ENCODE measurements around the gene RELCH.

RELCH gene

DNA sequence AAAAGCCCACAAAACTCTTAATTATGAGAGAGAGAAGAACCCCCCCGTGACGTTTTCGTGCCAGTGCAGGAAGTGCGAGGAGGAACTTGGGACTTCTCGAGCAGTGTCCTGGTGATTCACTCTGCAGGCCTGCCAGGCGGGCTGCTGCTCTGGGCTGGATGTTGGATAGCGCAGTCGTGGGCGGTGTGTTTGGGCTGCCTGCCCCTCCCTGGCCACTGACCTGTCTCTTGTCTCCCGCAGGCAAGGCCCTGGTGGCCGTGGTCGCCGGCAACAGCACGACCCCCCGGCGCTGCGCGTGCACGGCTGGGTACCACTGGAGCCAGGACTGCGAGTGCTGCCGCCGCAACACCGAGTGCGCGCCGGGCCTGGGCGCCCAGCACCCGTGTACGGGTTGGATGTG lies 167.1 kb downstream of the RELCH start:
- DNase-seq (ENCODE audit: low read depth) = no peak
- TF ChIP-seq, protein P1, sequence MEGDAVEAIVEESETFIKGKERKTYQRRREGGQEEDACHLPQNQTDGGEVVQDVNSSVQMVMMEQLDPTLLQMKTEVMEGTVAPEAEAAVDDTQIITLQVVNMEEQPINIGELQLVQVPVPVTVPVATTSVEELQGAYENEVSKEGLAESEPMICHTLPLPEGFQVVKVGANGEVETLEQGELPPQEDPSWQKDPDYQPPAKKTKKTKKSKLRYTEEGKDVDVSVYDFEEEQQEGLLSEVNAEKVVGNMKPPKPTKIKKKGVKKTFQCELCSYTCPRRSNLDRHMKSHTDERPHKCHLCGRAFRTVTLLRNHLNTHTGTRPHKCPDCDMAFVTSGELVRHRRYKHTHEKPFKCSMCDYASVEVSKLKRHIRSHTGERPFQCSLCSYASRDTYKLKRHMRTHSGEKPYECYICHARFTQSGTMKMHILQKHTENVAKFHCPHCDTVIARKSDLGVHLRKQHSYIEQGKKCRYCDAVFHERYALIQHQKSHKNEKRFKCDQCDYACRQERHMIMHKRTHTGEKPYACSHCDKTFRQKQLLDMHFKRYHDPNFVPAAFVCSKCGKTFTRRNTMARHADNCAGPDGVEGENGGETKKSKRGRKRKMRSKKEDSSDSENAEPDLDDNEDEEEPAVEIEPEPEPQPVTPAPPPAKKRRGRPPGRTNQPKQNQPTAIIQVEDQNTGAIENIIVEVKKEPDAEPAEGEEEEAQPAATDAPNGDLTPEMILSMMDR (IDR thresholded peaks at IDR 0.05; ENCODE audit: low read depth, low read length, missing control alignments) = no peak

DNA sequence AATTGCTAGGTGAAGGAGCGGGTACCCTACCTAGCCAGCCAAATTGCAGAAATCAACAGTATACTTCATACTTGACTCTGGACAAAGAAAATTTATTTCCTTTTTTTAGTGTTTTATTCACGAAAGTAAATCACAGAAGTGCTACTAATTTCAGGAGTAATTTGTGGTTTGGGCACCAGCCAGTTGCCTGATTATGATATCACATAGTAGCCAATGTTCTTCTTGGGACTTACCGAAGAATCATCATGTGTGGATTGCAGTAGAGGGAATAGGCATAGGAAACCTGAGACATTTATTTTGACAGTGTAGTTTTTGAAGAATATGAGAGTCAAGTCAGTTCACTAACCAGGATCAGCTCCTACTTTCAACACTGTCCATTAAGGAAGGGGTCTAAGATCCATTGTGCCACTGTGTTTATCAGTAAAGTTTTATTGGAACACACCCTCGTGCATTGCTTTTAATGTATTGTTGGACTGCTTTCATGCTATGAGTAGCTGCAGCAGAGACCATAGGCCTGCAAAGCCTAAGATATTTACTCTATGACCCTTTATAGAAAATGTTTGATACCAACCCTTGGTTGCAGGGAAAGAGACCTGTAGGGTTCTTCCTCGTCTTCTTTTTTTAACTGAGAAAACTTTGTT lies 170.1 kb downstream of the RELCH start:
- in situ Hi-C loops (cut with HindIII; ENCODE audit: low sequenced_read_pairs) = no loop called here
- DNase-seq (ENCODE audit: low read depth) = no peak
- TF ChIP-seq, protein P1 (IDR thresholded peaks at IDR 0.05; ENCODE audit: low read depth, low read length, missing control alignments) = no peak
- no peak overlapping the region for H3K4me3 ChIP-seq (ENCODE audit: low read depth, low read length)

More for the DNA sequence above, 167.1 kb downstream of the RELCH start:
- in situ Hi-C loops (cut with HindIII; ENCODE audit: low sequenced_read_pairs) = no loop called here
- no peak overlapping the region for H3K4me3 ChIP-seq (ENCODE audit: low read depth, low read length)
